ENCODE measurements around the gene IFT57. TPM values are rescaled to one million over a fixed set of nuclear protein-coding genes. Genes with fewer than 3 reads are reported as not detected.

IFT57 gene
- total and polyA plus RNA-seq, 2 of the 8 experiments (the other 6 are each of a cell fraction or from before 2014, with no cell fraction given): 15.1 to 27.8 TPM

DNA sequence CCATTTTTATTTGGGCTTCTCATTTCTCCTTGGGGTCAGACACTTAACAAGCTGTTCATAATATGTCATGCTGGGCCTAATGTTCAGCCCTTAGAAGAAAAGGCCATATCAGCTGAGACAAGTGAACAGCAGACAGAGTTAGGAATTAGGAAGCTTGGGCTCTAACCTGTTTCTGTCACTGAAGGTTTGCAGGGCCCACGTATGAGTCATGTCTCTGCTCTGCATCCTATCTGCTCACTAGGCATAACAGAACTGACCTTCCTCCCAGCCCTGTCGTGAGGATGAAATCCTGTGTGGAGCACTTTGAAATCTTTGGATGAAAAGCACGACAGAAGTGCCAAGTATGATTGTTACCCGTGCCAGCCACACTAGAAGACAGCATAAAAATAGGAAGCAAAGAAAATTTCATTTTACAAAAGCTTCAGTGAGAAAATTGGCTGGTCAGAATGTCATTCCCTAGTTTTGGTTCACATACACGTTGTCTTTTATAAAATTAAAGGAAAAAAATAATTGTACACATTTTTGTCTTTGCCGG lies 104.9 kb downstream of the IFT57 start (continued):
- TF ChIP-seq JUND (IDR thresholded peaks at IDR 0.05; ENCODE audit: low read length) (no peak), YY1 (IDR thresholded peaks at IDR 0.05; ENCODE audit: low read depth, low read length) (no peak)
